GM19452 (cell line): ENCODE measurements around the gene EYA3.

Source experiments
- ATAC-seq: cut with Tn5 transposase; IDR thresholded peaks from one replicate; pipeline ENCODE4 v1.9.1; 2021; ENCODE audit not compliant: unreplicated experiment

Gene EYA3, protein sequence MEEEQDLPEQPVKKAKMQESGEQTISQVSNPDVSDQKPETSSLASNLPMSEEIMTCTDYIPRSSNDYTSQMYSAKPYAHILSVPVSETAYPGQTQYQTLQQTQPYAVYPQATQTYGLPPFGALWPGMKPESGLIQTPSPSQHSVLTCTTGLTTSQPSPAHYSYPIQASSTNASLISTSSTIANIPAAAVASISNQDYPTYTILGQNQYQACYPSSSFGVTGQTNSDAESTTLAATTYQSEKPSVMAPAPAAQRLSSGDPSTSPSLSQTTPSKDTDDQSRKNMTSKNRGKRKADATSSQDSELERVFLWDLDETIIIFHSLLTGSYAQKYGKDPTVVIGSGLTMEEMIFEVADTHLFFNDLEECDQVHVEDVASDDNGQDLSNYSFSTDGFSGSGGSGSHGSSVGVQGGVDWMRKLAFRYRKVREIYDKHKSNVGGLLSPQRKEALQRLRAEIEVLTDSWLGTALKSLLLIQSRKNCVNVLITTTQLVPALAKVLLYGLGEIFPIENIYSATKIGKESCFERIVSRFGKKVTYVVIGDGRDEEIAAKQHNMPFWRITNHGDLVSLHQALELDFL

DNA sequence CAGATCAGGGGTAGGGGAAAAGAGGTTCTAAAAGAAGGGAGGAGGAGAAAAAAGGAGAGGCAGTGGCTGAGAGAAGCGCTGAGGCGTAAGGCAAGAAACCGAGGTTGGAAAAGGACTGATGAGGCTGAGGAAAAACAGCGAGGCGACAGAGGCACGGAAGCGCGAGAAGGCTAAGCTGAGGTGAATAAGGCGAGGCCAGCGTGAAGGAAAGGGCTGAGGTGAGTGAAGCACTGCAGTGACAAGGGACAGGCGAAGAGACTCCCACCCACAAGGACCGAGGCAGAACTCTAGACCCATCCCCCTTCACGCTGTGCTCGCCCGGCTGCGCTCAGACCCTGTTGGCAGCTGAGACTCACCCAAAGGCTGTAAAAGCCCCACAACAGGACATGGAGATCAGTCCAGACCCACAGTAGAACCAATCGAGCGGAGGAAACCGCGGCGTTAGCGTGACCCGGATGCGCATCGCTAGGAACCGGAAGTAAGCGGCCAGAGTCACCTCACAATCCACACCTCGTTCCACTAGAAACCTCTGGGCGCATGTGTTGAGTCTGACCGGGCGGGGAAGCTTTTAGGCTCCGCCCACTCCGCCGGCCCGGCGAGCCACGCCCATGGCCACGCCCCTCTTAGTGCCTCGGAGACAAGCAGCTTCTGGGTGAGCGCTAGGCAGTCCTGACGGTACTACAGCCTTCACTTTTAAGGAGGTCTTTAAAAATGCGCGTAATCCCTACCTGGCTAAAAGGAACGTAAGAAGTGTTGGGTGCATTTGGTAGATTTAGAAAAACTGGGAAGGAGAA is at the start of gene EYA3:
TSS of gene EYA3 (minus strand) at position 443 of the 794 bp plus-strand sequence. CDS start 30,584 bp downstream, outside the sequence.
- ATAC-seq, result peak; percentile 86

DNA sequence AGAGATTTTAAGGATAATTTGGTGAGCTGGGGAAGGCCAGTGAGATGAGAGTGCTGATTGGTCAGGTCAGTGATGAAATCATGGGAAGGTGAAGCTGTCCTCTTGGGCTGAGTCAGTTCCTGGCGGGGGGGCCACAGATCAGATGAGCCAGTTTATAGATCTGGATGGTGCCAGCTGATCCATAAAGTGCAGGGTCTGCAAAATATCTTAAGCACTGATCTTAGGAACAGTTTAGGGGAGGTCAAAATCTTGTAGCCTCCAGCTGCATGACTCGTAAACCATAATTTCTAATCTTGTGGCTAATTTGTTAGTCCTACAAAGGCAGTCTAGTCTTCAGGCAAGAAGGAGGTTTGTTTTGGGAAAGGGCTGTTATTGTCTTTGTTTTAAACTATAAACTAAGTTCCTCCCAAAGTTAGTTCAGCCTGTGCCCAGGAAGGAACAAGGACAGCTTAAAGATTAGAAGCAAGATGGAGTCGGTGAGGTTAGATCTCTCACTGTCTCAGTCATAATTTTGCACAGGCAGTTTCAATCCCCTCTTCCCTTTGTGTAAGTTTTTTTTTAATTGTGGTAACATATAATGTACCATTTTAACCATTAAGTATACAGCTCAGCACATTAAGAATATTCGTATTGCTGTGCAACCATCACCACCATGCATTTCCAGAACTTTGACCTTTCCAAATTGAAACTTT is 48.7 kb upstream of the EYA3 start:
- ATAC-seq, result no peak

DNA sequence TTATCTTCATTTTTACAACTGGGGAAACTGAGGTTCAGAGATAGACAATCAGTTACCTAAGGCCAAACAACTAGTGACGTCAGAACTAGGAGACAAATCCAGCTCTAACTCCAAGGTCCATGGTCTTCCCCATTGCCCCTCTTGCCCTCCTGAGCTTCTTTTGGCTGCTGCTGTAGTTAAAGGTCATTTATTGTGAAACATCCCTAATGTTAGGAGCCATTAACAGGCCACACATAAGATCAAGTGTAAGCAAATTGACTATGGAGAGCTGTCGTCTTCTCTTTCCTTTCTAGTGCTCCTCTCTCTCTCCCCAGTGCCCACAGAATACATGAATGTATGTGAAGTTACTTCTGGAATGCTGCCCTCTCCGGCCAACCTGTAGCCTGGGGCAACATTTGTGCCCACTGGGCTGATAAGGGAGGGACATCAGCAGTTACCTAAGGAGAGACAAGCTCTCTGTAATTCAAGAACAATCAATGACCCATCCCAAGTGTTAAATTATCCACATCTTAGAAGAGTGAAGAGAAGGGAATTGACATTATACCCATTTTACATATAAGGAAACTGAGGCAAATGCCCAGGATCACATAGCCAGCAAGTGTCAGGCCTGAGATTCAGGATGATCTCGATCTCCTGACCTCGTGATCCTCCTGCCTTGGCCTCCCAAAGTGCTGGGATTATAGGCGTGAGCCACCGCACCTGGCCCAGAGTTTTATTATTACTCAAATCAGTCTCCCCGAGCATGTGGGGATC is 47.9 kb upstream of the EYA3 start:
- no peak for ATAC-seq

DNA sequence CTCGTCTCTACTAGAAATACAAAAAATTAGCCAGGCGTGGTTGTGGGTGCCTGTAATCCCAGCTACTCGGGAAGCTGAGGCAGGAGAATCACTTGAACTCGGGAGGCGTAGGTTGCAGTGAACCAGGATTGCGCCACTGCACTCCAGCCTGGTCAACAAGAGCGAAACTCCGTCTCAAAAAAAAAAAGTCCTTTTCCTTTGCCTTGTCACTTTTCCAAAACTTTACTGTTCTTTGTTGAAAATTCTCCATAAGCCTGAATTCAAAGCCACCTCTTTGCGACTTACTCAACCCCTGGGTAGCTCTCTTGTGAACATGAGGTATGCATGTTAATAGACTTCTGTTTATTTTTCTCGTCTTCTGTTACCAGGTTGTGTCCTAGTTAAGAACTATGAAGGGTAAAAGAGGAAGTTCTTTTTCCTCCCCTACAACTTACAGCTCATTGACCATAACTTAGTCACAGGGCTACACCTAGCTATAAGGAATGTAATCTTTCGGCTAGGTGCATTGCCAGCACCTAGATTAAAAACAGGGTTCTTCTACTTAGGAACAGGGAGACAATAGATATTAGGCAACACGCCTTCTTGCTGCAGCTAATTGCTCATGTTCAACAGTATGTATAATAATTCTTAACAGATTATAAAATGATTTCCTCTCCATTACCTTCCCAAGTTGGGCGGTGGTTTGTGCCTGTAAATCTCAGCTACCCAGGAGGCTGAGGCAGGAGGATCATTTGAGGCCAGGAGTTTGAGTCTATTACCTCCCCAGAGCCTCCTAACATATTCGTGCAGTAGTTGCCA is 47.2 kb upstream of the EYA3 start:
- no peak for ATAC-seq

DNA sequence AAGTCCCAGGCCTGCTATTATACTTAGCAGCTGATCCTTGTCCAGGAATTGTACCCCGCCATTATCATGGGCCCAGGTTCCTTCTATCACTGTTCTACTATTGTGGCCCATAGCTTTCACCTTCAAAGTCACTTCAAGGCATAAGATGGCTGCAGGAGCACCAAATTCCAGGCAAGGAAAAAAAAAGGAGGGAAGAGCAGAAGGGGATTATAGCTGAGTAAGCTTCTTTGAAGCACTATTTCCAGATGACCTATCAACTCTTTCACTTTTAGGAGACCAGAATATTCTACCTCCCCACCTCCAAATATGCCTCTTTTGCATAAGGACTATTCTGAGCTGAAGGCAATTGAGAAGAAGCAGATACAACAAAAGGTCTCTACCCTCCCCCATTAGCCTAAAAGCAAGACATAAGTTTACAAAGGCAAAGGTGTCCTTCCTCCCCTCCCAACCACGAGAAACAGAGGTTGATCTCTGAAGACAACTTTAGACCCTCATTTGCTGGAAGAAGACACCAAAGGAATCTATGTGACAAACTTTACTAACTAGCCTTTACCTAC is 46.3 kb upstream of the EYA3 start:
- no peak for ATAC-seq

DNA sequence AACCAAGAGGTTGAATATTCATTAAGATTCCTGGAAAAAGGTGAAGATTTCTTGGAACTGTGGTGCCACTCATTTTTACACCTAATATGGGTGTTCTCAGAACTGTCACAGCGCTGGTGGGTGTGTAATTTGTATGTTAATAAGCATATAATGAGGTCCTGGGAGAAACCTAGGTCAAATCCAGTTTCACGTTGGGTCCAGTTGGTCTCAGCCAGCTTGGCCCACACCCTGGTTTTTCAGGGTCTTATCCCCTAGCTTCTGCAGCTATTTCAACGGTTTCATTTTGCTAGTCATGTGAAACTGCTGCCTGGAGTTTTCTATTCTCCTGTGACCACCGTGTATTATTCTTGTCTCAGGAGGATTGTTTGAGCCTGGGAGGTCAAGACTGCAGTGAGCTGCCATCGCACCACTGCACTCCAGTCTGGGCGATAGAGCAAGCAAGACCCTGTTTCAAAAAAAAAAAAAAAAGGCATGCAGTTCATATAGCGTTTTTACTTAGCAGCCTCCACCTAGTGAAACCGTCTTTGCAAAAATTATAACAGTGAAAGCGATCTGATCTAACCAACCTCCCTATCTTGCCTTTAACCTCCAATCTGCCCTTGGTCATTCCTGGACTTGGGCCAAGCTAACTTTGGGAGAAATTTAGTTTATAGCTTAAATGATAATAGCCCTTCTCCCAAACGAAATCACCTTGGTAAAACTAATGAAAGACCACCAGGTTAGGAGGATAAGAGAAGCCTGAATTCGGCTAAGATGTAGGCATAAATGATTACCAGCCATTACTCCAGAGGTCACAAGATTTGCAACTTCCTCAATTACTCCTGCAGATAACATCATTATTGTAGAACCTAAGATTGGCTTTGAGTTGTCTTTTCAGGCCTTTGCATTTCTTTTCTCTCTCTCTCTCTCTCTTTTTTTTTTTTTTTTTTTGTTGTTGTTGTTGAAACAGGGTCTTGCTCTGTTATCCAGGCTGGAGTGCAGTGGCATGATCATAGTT is 44.1 kb upstream of the EYA3 start:
- ATAC-seq, result no peak

DNA sequence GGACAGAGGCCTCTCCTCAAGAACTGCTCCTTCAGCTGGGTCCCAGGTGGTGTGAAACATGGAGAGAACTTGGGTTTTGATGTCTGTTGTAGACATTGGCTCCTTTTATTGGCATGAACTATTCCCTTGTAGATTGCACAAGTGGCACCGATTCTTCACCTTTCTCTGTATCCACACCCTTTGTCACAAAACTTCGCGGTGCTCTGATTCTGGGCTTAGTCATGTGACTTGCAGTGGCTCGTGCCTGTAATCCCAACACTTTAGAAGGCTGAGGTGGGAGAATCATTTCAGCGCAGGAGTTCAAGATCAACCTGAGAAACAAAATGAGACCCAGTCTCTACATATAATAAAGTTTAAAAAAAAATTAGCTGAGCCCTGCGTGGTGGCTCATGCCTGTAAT is 42.5 kb upstream of the EYA3 start:
- ATAC-seq, result no peak

DNA sequence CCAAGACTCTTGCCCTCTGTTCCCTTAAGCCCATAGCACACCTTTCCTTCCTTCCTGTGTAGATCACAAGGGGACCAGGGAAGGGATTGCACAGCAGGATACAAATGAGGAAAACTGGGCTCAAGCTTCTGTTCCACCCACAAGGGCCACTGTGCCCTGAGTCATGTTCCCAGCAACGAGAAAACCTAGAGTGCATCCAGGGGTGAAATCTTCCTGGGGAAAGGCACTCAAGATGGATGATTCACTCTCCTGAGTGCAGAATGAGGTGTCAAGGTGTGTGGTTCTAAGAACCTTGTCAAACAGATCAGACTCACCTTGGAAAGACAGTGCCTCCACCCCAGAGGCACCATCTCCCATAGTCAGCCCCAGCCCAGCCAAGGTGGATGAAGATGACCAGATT is 40.7 kb upstream of the EYA3 start:
- no peak for ATAC-seq

DNA sequence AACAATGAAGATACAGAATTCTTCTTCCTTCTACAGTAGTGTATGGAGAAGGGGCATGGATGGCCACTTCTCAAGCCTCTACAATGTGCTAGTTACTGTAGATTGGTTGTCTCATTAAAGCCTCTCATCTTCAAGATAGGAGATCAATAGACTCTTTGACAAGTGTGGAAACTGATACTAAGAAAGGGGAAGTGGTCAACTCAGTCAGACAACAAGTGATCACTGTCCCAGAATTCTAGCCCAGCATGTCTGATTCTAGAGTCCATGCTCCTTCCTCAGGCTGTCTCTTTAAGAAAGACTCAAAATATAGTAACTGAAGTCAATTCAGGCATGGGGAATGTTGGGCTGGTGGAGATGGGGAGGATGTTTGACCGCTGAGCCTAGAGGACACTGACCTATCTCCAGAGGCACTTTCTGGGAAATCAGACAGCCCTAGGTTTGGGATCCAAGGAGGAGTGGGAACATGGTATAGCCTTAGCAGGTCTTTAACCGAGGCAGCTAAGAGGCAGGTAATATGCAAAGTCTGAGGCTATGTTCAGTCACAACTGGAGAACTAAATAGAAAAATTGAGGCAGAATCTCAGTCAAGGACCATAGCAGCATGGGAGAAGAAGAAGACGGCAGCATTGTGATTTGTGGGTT is 39.3 kb upstream of the EYA3 start:
- peak; percentile 62 for ATAC-seq

DNA sequence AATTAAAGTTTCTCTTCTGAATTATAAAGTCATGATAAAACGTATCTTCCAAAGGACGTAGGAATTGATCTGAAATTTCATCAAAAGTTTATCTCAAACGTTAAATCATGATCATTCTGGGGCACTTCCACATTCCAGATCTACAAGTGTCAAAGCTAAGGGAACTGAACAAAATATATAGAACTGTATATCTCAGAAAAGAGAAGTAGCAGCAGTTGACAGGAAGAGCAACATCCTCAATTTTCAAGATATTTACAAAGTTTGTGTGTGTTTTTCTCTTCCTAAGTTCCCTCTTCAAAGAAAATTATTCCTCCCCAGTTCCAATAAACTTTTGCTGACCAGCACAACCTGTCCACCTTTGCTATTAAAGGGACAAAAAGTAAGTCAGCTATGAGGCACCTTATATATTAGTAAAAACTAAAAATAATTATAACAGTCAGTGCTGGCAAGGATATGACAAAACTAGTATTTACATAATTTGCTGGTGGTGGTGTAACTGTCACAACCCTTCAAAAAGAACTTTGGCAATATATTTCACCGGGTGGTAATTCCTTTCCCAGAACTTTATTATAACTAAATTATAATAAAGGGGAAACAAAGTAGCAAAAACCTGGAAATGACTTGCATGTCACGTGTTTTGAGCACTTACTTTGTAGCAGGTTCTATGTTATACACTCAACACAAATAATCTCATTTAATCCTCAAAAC is 38.5 kb upstream of the EYA3 start:
- no peak for ATAC-seq

DNA sequence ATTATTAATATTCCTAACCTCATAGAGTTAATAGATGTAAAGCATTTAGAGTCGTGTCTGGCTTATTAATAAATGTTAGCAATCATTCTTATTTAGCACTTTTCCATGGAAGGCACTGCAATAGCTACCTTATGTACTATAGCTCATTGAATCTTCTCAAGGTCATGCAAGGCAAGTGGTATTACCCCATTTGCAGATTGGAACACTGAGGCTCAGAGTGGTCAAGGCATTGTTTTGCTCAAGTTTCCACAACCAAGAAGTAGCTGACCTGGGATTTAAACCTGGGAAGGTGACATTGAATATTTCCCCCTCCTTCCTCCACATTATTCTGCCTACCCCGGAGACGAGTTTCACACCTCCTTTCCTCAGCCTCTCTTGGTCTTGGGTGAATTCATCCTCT is 37.8 kb upstream of the EYA3 start:
- no peak for ATAC-seq

DNA sequence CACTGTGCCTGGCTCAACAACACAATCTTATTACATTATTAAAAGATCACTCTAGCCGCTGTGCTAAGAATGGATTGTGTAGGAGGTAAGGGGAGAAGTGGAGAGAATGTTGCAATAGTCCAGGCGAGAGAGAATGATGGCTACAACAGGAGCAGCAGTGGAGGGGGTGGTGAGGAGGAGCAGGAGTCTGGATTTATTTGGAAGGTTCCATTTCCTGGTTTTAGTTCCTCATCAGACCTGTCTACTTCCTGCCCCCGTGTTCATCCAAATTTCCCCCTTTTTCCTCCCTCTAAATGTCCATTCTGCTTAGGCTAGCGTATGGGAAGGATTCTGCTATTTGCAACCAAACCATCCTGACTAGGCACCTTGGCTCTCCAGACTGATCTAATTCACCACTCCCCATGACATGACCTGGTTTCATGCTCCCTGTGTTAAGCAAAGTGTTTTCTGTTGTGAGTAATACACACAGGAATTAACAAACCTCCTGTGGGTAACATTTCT is 35.1 kb upstream of the EYA3 start:
- ATAC-seq, result no peak

DNA sequence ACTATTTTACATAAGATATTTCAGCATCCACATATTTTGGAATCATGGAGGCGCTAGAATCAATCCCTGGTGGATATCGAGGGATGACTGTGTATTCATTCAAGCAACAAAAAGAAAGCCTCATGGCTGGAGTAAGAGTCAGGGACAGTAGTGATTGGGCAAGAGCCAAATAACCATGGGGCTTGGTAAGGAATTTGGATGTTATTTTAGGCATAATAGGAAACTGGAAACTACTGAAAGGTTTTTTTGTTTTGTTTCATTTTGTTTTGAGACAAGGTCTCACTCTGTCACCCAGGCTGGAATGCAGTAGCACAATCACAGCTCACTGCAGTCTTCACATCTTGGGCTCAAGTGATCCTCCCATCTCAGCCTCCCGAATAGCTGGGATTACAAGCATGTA is 33.8 kb upstream of the EYA3 start:
- no peak for ATAC-seq

DNA sequence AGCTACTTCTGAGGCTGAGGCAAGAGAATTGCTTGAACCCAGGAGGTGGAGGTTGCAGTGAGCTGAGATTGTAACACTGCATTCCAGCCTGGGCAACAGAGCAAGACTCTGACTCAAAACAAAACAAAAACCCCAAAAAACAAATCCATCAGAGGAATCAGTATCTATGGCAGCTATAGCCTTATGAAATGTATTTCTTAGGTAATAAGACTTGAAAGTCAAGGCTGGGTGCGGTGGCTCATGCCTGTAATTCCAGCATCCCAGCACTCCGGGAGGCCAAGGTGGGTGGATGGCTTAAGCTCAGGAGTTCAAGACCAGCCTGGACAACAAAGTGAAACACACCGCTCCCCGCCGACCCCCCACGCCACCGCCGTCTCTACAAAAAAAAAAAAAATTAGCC is 31.1 kb upstream of the EYA3 start:
- no peak for ATAC-seq

DNA sequence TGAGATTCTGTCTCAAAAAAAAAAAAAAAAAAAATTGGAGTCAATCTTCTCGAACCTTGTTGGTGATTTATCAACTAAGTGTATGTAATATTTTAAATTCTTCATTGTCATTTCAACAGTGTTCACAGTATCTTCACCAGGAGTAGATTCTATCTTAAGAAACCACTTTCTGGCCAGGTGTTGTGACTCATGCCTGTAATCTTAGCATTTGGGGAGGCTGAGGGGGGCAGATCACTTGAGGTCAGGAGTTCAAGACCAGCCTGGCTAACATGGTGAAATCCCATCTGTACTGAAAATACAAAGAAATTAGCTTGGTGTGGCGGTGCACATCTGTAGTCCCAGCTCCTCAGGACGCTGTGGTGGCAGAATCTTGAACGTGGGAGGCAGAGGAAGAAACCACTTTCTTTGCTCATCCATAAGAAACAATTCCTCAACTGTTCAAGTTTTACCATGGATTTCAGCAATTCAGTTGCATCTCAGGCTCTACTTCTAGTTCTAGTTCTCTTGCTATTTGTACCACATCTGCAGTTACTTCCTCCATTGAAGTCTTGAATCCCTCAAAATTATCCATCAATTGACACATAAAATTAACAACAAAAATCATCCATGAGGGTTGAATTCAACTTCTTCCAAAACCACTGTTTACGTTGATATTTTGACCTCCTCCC is 30.4 kb upstream of the EYA3 start:
- ATAC-seq, result no peak

DNA sequence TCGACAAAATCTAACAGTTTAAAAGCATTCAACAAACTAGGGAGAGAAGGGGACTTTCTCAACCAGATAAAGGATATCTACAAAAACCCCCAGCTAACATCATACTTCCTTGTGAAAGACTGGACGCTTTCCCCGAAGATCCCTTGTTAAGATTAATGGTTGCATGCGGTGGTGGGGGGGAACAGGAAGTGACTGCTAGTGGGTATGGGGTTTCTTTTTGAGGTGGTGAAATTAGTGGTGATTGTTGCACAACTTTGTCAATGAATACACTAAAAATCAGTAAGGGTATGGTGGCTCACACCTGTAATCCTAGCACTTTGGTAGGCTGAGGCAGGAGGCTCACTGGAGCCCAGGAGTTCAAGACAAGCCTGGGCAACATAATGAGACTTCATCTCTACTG is 26.9 kb upstream of the EYA3 start:
- ATAC-seq, result no peak

DNA sequence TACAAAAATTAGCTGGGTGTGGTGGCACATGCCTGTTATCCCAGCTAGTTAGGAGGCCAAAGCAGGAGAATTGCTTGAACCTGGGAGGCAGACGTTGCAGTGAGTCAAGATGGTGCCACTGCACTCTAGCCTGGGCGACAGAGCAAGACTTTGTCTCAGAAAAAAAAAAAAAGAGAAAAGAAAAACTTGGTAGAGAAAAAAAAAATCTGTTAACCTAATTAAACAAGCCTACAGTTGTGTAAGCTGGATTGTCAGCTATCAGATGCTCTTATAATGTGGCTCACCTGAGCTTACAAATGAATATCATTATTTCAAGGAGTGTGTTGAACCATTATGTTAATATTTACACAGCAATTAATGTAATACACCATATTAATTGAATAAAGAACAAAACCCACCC is 26.4 kb upstream of the EYA3 start:
- no peak for ATAC-seq
